NCI-H526 treated with DMSO at 0.1 percent for 48 hours (cell line): Measurements from ENCODE around the gene ARL6IP4.
"Not testable (repeated sequence)": the region's sequence is repeated elsewhere in the genome, so short reads cannot be mapped to it uniquely, and the experiment has no call there.

Experiments used
- DNase-seq: peaks from one replicate; lab custom pipeline; 2025; lab: John Stamatoyannopoulos, UW

Gene ARL6IP4

GRCh38 chr12:122980183-122981035 lies at the start of gene ARL6IP4:
Gene ARL6IP4, plus strand, starts transcription at chr12:122980681. Its CDS starts 459 bp downstream, at chr12:122981140.
- DNase-seq, result peak; percentile 22

- DNase-seq, result no peak
Observed at GRCh38 chr12:122932207-122932606, 48.3 kb upstream of the ARL6IP4 start.

- DNase-seq, result no peak
Observed at GRCh38 chr12:122934722-122935121, 45.8 kb upstream of the ARL6IP4 start.

GRCh38 chr12:122935318-122935717 lies 45.2 kb upstream of the ARL6IP4 start:
- DNase-seq, result no peak

GRCh38 chr12:122937622-122938091 lies 42.8 kb upstream of the ARL6IP4 start:
- no peak for DNase-seq

GRCh38 chr12:122939125-122939524 lies 41.4 kb upstream of the ARL6IP4 start:
- no peak for DNase-seq

- not testable (repeated sequence) for DNase-seq
Observed at GRCh38 chr12:122941351-122941750, 39.1 kb upstream of the ARL6IP4 start.

GRCh38 chr12:122942637-122943036 lies 37.8 kb upstream of the ARL6IP4 start:
- no peak for DNase-seq

GRCh38 chr12:122943196-122943595 lies 37.3 kb upstream of the ARL6IP4 start:
- no peak for DNase-seq

GRCh38 chr12:122944605-122945592 lies 35.6 kb upstream of the ARL6IP4 start:
- peak; percentile 81 for DNase-seq

- DNase-seq, result no peak
Observed at GRCh38 chr12:122946690-122947341, 33.7 kb upstream of the ARL6IP4 start.

GRCh38 chr12:122947352-122947792 lies 33.1 kb upstream of the ARL6IP4 start:
- DNase-seq, result no peak

- DNase-seq, result no peak
Observed at GRCh38 chr12:122948605-122949004, 31.9 kb upstream of the ARL6IP4 start.

- no peak for DNase-seq
Observed at GRCh38 chr12:122949405-122949804, 31.1 kb upstream of the ARL6IP4 start.

- DNase-seq, result no peak
Observed at GRCh38 chr12:122949816-122950675, 30.4 kb upstream of the ARL6IP4 start.

GRCh38 chr12:122951406-122951805 lies 29.1 kb upstream of the ARL6IP4 start:
- DNase-seq, result no peak

- DNase-seq, result peak; percentile 51
Observed at GRCh38 chr12:122951979-122952892, 28.2 kb upstream of the ARL6IP4 start.

- no peak for DNase-seq
Observed at GRCh38 chr12:122955156-122955555, 25.3 kb upstream of the ARL6IP4 start.

- DNase-seq, result no peak
Observed at GRCh38 chr12:122956035-122956434, 24.4 kb upstream of the ARL6IP4 start.
